GM19463 (cell line): ENCODE data around the gene HBQ1.
"Not testable (repeated sequence)": the region's sequence is repeated elsewhere in the genome, so short reads cannot be mapped to it uniquely, and the experiment has no call there.

Experiments
- ATAC-seq: cut with Tn5 transposase; IDR thresholded peaks from one replicate; pipeline ENCODE4 v1.9.1; 2021; ENCODE audit warnings: mild to moderate bottlenecking, moderate library complexity; ENCODE audit not compliant: unreplicated experiment

The HBQ1 gene

GRCh38 chr16:175011-175949, 5.0 kb upstream of the HBQ1 start:
- no peak for ATAC-seq

GRCh38 chr16:176006-176405, 4.3 kb upstream of the HBQ1 start:
- ATAC-seq, result not testable (repeated sequence)

GRCh38 chr16:176477-177382, 3.5 kb upstream of the HBQ1 start, which contains the start of gene HBA1:
TSS of gene HBA1 (plus strand) at chr16:176680. CDS start at chr16:176717, 37 bp downstream.
- not testable (repeated sequence) for ATAC-seq

- no peak for ATAC-seq
Observed at GRCh38 chr16:177394-177822, 2.9 kb upstream of the HBQ1 start.

GRCh38 chr16:177981-178667, 2.1 kb upstream of the HBQ1 start:
- ATAC-seq, result no peak

- no peak for ATAC-seq
Observed at GRCh38 chr16:178668-179015, 1.6 kb upstream of the HBQ1 start.

- ATAC-seq, result no peak
Observed at GRCh38 chr16:179211-180092, 807 bp upstream of the HBQ1 start.

GRCh38 chr16:180681-181564, 664 bp downstream of the HBQ1 start:
- no peak for ATAC-seq

- ATAC-seq, result no peak
Observed at GRCh38 chr16:181565-182021, 1.3 kb downstream of the HBQ1 start.

- ATAC-seq, result no peak
Observed at GRCh38 chr16:183005-183404, 2.7 kb downstream of the HBQ1 start.

- ATAC-seq, result no peak
Observed at GRCh38 chr16:185213-185612, 5.0 kb downstream of the HBQ1 start.

GRCh38 chr16:185691-186090, 5.4 kb downstream of the HBQ1 start:
- ATAC-seq, result no peak

- no peak for ATAC-seq
Observed at GRCh38 chr16:187330-187729, 7.1 kb downstream of the HBQ1 start.

- ATAC-seq, result no peak
Observed at GRCh38 chr16:188674-189073, 8.4 kb downstream of the HBQ1 start.

GRCh38 chr16:189604-190186, 9.4 kb downstream of the HBQ1 start:
- no peak for ATAC-seq

GRCh38 chr16:191831-192230, 11.6 kb downstream of the HBQ1 start:
- no peak for ATAC-seq

- ATAC-seq, result no peak
Observed at GRCh38 chr16:192686-193085, 12.4 kb downstream of the HBQ1 start.

GRCh38 chr16:193441-193840, 13.2 kb downstream of the HBQ1 start:
- no peak for ATAC-seq

- ATAC-seq, result no peak
Observed at GRCh38 chr16:194516-194915, 14.3 kb downstream of the HBQ1 start.
